GM19395 (cell line): ENCODE results near the gene ZAP70.
"Not testable (repeated sequence)": the region's sequence is repeated elsewhere in the genome, so short reads cannot be mapped to it uniquely, and the experiment has no call there.

Experiments used
- ATAC-seq: cut with Tn5 transposase; IDR thresholded peaks from one replicate; pipeline ENCODE4 v1.9.1; 2021; ENCODE audit warnings: mild to moderate bottlenecking, moderate library complexity; ENCODE audit not compliant: unreplicated experiment

ZAP70 gene

DNA sequence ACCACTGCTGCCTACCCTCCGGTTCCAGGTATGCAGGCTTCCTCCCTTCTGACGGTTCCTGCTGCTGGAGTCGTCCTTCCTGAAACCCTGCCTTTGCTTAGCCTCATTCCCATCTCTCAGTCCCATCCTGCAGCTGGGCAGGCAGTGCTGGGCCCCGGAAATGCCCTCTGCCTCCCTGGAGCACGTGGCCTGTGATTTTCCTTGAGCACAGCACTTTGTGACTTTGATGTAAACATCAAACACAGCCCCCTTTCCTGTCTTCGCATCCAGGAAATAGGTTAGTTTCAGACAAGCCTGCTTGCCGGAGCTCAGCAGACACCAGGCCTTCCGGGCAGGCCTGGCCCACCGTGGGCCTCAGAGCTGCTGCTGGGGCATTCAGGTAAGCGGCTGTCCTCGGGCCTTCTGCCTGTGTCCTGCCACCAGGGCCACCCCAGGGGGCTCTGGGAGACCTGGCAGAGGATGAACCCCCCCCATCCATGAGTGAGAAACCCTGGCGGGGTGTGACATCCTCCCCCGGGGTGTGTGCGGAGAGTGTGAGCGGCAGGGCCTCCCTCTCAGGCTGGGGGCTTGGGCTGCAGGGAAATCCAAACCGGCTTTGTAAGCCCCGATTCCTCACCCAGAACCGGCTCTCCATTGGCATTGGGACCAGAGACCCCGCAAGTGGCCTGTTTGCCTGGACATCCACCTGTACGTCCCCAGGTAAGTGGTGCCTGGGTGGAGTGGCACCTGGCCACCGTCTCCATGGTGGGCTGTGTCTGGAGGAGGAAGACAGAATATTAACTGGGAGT is at the start of gene ZAP70:
Gene ZAP70 (plus strand): TSS at position 281 of the 788 bp plus-strand sequence. CDS start 10,461 bp downstream, outside the sequence.
- no peak for ATAC-seq

DNA sequence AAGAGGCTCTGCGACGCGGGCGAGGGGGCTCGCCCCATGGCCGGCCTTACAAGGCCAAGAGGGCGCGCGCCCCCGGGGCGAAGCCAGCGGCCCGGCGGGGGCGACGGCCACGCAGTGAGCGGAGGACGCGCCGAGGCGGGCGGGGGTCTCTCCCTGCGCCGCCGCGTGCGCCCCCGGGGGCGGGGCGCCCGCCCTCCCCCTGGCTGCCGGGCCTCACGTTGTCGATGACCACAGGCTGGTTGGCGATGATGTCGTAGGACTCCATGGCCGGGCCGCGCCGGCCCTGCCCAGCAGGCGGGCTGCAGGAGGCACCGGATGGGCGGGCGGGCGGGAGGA is 49.8 kb upstream of the ZAP70 start:
- peak; percentile 36 for ATAC-seq

DNA sequence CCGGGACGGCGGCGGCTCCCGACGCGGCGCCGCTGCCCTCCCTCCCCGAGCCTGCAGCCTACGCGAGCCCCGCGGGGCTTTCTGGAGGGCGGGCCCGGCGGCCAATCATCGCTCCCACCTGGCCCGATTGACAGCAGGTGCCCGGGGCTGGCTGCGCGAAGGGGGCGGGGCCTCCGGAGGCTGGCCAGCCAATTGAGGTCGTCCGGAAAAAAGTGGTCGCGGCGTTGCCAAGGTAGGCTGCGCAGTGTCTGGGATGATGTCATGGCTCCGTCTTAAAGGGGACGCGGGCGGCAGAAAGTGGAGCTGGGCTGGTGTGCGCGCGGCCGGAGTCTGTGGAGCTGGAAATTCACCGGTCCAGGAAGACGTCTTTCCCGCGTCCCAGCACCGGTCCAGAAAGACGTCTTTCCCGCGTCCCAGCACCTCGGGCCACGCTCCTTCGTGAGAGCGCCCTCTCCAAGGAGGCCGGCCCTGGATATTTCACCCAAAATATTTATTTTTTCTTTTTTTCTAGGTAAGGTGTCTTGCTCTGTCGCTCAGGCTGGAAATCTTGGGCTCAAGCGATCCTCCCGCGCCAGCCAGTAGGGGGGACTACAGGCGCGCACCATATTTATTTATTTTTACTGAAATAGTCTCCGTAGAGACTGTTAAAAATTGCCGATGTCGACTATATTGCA is 49.3 kb upstream of the ZAP70 start, which contains the start of gene ACTR1B:
Gene ACTR1B (minus strand): TSS at position 83 of the 674 bp plus-strand sequence. CDS start 154 bp downstream, outside the sequence.
- ATAC-seq: peak; percentile 84

DNA sequence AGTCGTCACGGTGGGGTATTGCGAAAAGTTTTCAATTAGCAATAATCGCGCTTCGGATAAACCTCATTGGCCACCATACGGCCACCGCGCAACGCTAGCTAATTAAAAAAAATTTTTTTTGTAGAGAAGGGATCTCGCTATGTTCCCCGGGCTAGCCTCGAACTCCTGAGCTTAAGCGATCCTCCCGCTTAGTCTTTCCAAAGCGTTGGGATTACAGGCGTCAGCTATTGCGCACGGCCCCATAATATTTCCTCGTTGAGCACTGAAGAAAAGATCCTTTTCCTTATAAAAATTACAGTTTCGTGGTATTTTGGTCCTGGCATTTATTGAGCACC is 48.8 kb upstream of the ZAP70 start:
- ATAC-seq: no peak

DNA sequence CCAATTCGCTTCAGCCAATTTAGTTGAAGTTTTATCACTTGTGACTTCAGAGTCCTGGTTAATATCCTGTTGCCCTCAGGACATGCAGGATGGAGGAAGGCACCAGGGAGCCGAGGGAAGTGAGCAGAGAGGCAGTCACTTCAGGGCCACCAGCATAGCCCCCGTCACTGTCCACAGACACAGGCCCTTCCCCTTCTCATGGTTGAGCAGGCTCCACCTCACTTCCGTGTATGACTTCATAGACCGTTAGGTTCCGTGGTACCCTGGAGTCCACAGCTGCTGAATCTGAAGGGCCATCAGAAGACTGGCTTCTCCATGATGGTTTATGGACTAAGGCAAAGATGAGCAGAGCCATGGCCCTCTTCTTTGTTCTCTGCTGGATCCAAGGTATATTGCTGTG is 43.9 kb upstream of the ZAP70 start, which contains the start of gene C2orf92:
Gene C2orf92 (plus strand): TSS at position 266 of the 400 bp plus-strand sequence. CDS start 76 bp downstream, at position 342.
- no peak for ATAC-seq

DNA sequence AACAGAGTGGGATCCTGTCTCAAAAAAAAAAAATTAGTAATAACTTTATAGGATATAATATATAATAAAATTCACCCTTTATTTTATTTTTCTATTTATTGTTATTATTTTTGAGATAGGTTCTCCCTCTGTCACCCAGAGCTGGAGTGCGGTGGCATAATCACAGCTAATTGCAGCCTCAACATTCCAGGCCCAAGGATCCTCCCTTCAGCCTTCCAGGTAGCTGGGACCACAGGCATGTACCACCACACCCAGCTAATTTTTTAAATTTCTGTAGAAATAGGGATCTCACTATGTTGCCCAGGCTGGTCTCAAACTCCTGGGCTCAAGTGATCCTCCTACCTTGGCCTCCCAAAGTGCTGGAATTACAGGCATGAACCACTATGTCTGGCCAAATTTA is 42.9 kb upstream of the ZAP70 start:
- no peak for ATAC-seq

DNA sequence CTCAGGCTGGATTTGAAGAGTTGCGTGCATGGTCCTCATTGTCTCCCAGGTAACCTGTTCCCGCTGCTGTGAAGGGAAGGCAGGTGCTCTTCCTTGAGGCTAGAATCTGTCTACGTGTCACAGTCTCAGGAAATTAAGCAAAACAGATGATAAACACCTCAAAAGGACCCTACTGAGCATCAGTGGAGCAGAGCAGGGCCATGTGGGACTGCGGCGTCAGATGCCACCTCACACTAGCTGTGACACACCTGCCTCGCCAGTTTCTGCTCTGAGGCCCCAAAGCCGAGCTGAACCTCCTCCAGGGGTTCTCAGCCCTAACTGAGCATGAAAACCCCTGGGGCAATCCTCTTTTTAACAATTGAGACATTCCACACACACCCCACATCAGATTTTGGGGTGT is 41.9 kb upstream of the ZAP70 start:
- ATAC-seq: no peak

DNA sequence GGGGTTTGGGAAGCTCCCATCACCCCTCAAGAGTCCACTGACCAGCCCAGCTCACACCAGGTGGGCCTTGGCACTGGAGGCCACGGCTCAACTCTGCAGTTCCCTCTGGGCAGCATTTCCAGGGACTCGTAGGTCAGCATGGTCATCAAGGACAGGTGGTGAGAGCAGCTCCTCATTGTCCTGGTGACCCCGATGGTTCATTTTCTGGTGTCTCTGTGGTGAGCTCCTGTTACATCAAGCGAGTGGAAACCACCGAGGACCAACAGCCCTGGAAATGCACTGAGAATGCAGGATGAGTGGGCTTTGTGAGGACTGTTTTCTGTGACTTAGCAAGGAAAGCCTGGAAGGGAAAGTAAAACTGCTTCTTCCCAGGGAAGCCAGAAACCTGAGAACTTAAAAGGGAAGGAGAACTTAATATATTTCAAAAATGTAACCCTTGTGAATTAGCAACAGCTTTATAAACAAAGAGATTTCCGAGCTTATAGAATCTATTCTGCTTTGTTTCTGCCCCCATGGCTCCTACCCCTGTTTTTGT is 40.7 kb upstream of the ZAP70 start:
- not testable (repeated sequence) for ATAC-seq

DNA sequence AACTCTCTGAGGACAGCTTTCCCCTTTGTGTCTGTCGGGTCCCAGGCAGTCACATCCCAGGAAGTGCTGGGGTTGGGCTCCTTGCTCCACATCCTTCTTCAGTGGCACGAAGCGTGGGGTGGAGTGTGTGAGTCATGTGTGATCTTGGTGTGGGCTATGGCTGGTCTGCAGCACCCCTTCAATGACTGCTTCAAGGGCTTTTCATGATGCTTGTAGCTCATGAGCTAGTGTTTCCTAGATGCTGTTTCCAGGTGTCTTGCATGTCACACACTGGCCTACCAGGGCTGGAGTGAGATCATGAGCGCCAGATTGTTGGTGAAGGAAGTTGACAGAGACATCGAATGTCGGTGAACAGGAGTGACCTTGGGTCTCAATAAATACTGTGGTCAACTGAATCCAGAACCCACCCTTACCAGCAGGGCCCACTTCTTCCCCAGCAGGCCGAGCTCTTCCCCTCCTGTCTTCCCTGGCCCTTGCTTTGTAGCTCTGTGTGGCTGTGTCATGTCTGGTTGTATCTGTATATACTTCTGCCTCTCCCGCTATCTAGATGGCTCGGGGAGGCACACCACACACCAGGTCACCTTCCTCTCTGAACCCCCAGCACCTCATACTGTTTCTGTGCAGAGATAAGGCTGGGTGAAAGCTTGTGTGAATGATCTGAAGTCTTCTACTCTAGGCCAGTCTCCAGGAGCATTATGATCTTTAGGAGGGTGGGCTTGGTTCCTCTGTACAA is 40.0 kb upstream of the ZAP70 start:
- no peak for ATAC-seq

DNA sequence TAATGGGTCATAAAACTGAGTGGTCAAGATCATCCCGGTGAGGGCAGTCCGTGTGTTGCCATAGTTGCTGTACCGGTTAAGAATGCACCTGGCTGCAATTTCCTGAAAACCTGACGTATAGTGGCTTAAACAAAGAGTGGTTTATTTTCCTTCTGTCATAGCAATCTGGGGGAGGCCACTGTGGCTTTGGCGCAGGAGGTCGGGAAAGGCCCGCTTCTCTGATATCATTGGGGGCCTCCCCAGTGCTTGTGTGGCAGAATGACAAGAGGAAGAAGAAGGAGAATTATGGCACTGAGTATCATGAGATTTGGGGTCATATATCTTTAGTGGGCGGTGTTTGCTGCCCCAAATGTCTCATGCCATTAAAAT is 39.5 kb upstream of the ZAP70 start:
- no peak for ATAC-seq

DNA sequence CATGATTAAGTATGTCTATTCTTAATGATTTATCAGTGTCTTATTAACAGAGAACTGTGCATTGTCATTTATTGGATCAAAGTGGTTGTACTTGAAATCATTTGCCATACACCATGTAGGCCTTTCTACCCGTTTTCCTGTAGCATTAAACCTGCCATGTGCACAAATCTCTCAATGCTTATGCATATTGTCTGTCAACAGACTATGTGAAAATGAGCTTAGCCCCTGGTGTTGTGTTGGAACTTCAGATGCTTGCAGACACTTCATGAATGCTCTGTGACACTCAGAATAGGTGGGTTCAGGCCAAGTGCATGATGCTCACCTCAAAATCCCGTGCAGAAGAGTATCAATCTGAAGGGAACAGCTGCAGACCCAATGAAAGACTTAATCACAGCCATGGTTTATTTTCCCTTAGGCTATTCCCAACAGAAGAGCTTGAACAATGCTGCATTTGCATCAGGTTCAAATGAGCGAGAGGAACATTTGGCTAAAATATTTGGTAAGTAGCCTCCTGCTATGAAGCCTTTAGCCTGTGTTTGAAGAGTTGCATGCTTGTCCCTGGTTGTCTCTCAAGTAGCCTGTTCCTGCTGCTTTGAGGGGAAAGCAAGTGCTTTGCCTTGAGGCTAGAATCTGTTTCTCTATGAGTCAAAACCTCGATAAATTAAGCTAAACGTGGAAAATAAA is 37.8 kb upstream of the ZAP70 start:
- ATAC-seq: no peak

DNA sequence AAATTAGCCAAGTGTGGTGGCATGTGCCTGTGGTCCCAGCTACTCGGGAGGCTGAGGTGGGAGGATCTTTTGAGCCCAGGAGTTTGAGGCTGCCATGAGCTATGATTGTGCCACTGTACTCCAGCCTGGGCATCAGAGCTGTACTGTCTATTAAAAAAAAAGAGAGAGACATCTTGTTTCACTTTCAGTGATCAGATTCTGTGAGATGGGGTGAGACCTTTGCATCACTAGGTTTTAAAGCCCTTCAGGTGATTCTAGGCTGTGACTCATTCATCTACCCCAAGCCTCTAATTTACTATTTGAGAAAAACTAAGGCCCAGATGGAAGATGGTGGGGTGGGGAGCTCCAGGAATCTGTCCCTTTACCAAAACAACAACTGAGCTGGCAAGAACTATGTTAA is 36.8 kb upstream of the ZAP70 start:
- no peak for ATAC-seq

DNA sequence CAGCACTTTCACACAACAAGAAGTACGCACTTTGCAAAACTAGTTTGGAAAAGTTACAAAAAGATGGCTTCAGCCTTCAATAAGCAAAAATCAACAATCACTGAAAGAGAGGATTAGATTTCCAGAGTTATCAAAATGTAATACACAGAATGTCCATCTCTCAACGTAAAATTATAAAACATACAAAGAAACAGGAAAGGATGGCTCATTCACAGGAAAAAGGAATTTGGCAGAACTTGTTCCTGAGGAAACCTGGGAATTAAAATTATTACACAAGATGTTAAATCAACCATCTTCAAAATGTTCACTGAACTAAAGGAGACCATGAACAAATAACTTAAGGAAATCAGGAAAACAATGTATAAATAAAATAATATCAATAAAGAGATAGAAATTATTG is 35.9 kb upstream of the ZAP70 start:
- no peak for ATAC-seq

DNA sequence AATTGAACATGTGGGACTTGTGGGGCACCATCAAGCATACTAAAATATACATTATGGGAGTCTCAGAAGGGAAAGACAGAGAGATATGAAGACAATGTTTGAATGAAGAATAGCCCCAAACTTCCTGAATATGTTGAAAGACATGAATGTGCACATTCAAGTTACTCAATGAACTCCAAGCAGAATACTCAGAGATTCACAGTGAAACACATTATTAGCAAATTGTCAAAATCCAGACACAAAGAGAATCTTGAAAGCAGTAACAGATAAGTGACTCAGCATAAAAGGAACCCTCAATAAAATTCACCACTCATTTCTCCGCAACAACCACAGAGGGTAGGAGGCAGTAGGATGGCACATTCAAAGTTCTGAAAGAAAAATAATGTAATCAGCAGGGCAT is 35.1 kb upstream of the ZAP70 start:
- ATAC-seq: no peak

DNA sequence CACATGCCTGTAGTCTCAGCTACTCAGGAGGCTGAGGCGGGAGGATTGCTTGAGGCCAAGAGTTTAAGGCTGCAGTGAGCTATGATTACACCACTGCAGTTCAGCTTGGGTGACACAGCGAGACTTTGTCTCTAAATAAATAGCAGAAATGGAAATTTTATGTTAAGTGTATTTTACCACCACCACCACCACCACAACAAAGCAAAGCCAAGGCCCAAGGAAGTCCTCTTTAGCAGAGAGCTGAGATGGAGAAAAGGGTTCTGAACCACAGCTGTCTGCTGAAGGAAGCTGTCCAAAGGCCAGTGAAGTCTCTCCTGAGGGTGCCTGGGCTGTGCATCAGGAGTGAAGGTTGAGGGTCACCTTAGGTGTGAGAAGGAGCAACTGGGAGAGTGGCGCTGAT is 26.1 kb upstream of the ZAP70 start:
- ATAC-seq: not testable (repeated sequence)

DNA sequence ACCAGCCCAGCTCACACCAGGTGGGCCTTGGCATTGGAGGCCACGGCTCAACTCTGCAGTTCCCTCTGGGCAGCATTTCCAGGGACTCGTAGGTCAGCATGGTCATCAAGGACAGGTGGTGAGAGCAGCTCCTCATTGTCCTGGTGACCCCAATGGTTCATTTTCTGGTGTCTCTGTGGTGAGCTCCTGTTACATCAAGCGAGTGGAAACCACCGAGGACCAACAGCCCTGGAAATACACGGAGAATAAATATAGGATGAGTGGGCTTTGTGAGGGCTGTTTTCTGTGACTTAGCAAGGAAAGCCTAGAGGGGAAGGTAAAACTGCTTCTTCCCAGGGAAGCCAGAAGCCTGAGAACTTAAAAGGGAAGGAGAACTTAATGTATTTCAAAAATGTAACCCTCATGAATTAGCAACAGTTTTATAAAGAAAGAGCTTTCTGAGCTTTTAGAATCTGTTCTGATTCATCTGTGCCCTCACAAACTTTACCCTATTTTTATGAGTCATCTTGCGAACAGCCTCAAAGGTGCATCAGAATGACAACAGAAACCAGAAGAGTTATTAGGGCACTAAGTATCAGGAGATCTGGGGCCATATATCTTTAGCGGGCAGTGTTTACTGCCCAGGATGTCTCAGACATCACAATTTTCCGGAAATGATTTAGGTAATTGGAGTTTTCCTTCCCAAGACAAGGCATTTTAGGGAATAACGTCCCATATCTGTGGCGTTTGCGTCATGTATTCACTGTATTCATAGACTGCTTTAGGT is 25.1 kb upstream of the ZAP70 start:
- no peak for ATAC-seq

DNA sequence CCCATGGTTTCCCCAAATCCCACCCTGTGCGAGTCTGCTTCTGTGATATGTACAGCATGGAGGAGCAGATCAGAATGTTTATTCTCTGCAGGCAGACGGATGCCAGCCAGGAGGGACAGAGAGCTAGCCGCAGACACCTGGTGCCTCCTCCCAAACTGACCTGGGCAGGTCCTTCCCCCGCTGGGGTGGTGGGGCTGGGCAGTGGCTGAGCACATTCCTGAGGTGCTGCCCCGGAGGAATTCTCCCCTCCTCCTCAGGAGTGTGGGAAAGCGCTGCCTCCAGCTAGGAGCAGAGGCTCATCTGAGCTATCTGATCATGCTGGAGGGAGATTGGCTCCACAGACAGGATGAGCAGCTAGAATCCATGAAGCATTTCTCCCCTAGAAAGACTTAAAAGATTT is 22.2 kb upstream of the ZAP70 start:
- no peak for ATAC-seq

DNA sequence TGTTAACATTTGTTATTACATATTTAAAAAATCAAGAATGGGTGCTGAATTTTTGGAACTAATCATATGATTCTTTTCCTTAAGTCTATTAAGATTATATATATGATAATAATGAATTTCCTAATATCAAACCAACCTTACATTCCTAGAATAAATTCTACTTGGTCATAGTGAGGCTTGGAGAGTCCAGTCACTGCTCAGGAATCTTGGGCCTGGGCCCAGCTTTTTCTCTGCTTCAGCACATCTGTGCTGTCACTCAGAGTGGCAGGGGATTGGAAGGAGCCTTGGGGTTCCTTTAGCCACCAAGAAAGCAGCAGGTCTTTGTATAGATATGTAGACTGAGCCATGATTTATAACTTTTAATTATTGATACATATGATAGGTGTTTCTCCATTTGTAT is 19.9 kb upstream of the ZAP70 start:
- no peak for ATAC-seq

DNA sequence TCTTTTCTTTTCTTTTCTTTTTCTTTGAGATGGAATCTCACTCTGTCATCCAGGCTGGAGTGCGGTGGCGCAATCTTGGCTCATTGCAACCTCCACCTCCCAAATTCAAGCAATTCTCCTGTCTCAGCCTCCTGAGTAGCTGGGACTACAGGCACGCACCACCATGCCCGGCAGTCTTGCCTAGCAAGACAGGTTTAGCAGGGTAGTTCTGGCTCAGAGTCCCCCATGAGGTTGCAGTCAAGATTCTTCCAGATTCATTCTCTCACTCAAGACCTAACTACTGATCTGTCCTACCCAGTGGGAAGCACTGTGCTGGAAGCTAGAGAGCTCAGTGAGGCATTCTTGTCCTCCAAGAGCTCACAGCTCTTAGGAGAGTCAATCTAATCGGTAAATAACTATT is 17.6 kb upstream of the ZAP70 start:
- no peak for ATAC-seq
